ENCODE measurements around the gene SETD7. TPM values are rescaled to one million over a fixed set of nuclear protein-coding genes. Genes with fewer than 3 reads are reported as not detected.

The SETD7 gene
- total and polyA plus RNA-seq, 2 of the 8 experiments (the other 6 are each of a cell fraction or from before 2014, with no cell fraction given), result 1.5 to 4.6 TPM

GRCh38 chr4:139515531-139515958 is 40.5 kb downstream of the SETD7 start (continued):
- TF ChIP-seq CHD7 (IDR thresholded peaks at IDR 0.05; ENCODE audit: insufficient replicate concordance, low read length), result no peak
- TF ChIP-seq JUND (IDR thresholded peaks at IDR 0.05; ENCODE audit: low read length), result no peak
- no peak for TF ChIP-seq BRCA1 (IDR thresholded peaks at IDR 0.05; ENCODE audit: low read depth, low read length)
- TF ChIP-seq NRF1 (IDR thresholded peaks at IDR 0.05; ENCODE audit: low read depth, low read length), result no peak
- TF ChIP-seq CBX8 (IDR thresholded peaks at IDR 0.05; ENCODE audit: borderline replicate concordance, low read depth, low read length), result no peak
- no peak for TF ChIP-seq RAD21 (IDR thresholded peaks at IDR 0.05 in 1 of 2, conservative IDR thresholded peaks at IDR 0.05 in 1 of 2; ENCODE audit: low read depth in 2 of 2, low read length in 2 of 2)

Data from H1 (cell line).